PC-3 (cell line): ENCODE results near the gene SEMG1. TPM values are rescaled to one million over a fixed set of nuclear protein-coding genes. Genes with fewer than 3 reads are reported as not detected.

Experiments
- ATAC-seq: fragments of 200-7000 bp; cut with Tn5 transposase; 2 replicates; pipeline ENCODE4 v1.9.1; 2020; ENCODE audit warnings: mild to moderate bottlenecking, moderate library complexity
- BruUV-seq: library from RNA; stranded (reverse); fragments of 400-500 nt; replicated peaks from 2 replicates; lab custom pipeline; 2021; lab: Mats Ljungman, UMichigan
- CTCF ChIA-PET: fragments of 300-600 bp; sonication (Branson Sonifier 250); formaldehyde crosslinking; loops from one replicate; lab custom pipeline; 2022; ENCODE audit warnings: antibody characterized with exemption; lab: Charles Lee
- POLR2A ChIA-PET: fragments of 300-600 bp; sonication (Branson Sonifier 250); formaldehyde crosslinking; loops from one replicate; lab custom pipeline; 2022; ENCODE audit warnings: antibody characterized with exemption; ENCODE audit not compliant: unreplicated experiment; lab: Charles Lee
- DNase-seq: peaks from one replicate; pipeline ENCODE4 v3.0.0-alpha.2; 2015
- H2AFZ ChIP-seq: fragments of 300-600 bp; sonication (generic); 2 replicates; pipeline ENCODE4 v1.6.0; 2016; ENCODE audit warnings: antibody characterized with exemption, low read length
- H3F3A ChIP-seq: fragments of 300-600 bp; sonication (generic); one replicate; pipeline ENCODE4 v1.6.0; 2017; ENCODE audit warnings: antibody characterized with exemption, low read length, control low read depth, mild to moderate bottlenecking; ENCODE audit not compliant: unreplicated experiment
- H3K27ac ChIP-seq: fragments of 300-600 bp; sonication (generic); 2 replicates; pipeline ENCODE4 v1.5.1; 2016; ENCODE audit warnings: mild to moderate bottlenecking, low read length
- H3K27me3 ChIP-seq: fragments of 300-600 bp; sonication (generic); 2 replicates; pipeline ENCODE4 v1.6.1; 2016; ENCODE audit warnings: low read length, mixed read lengths
- H3K36me3 ChIP-seq: fragments of 300-600 bp; sonication (generic); 2 replicates; pipeline ENCODE4 v1.6.1; 2016; ENCODE audit warnings: low read depth, mixed run types, low read length, mixed read lengths
- H3K4me1 ChIP-seq: fragments of 300-600 bp; sonication (generic); 2 replicates; pipeline ENCODE4 v1.5.1; 2016; ENCODE audit warnings: low read length; ENCODE audit not compliant: insufficient read depth
- H3K4me2 ChIP-seq: fragments of 300-600 bp; sonication (generic); 2 replicates; pipeline ENCODE4 v1.6.0; 2016; ENCODE audit warnings: low read length
- H3K4me3 ChIP-seq: fragments of 300-600 bp; sonication (generic); 2 replicates; pipeline ENCODE4 v1.5.1; 2016; ENCODE audit warnings: mild to moderate bottlenecking, low read length, mixed read lengths
- H3K79me2 ChIP-seq: fragments of 300-600 bp; sonication (generic); 2 replicates; pipeline ENCODE4 v1.6.1; 2017; ENCODE audit warnings: low read length, mixed read lengths
- H3K9ac ChIP-seq: fragments of 300-600 bp; sonication (generic); 2 replicates; pipeline ENCODE4 v1.6.0; 2016; ENCODE audit warnings: mild to moderate bottlenecking, low read length
- H3K9me2 ChIP-seq: fragments of 300-600 bp; sonication (generic); replicated peaks from 2 replicates; pipeline ENCODE4 v1.6.1; 2016; ENCODE audit warnings: mixed run types, low read length, mixed read lengths
- H3K9me3 ChIP-seq: fragments of 300-600 bp; sonication (generic); 2 replicates; pipeline ENCODE4 v1.6.1; 2016; ENCODE audit warnings: low read length, mixed read lengths
- H4K20me1 ChIP-seq: fragments of 300-600 bp; sonication (generic); 2 replicates; pipeline ENCODE4 v1.6.1; 2016; ENCODE audit warnings: low read length, mixed read lengths
- EZH2 ChIP-seq: fragments of 300-600 bp; sonication (generic); IDR thresholded peaks from one replicate; pipeline ENCODE4 v1.6.1; 2017; ENCODE audit warnings: antibody characterized with exemption, mild to moderate bottlenecking, low read length; ENCODE audit not compliant: unreplicated experiment
- EZH2phosphoT487 ChIP-seq: fragments of 300-600 bp; sonication (generic); IDR thresholded peaks from 2 replicates; pipeline ENCODE4 v1.6.1; 2018; ENCODE audit warnings: mild to moderate bottlenecking, antibody characterized with exemption, low read length, borderline replicate concordance
- intact Hi-C: fragments of 100-400 bp; cut with micrococcal nuclease; formaldehyde crosslinking; loops from 2 replicates; pipeline ENCODE4 v1.9.0; 2023
- total RNA-seq: library from RNA; depleted of rRNA; stranded (reverse); fragments of >200 nt; gene quantifications from 2 replicates; pipeline ENCODE4 v1.2.3, GENCODE V29; 2014
- TF ChIP-seq, protein P1 (sequence below): fragments of 300-600 bp; sonication (generic); conservative IDR thresholded peaks from 2 replicates; pipeline ENCODE4 v1.5.1; 2017; ENCODE audit warnings: antibody characterized with exemption, low read depth, mild to moderate bottlenecking, low read length

Gene SEMG1
- total RNA-seq, 1 experiment from 2014 or later: not detected

- CTCF ChIA-PET: no interaction called here
- H3K36me3 ChIP-seq: no peaks in the 10 kb centered on the region
Measured at GRCh38 chr20:45235995-45236394, 29.2 kb downstream of the SEMG1 start.

GRCh38 chr20:45238139-45238538 is 31.3 kb downstream of the SEMG1 start:
- no peak overlapping the region for H3K9ac ChIP-seq
- intact Hi-C loops: no loop called here
- H4K20me1 ChIP-seq: no peaks in the 10 kb centered on the region
- no peaks in the 10 kb centered on the region for H3F3A ChIP-seq
- POLR2A ChIA-PET: no interaction called here
- no peaks in the 10 kb centered on the region for H3K79me2 ChIP-seq
- H3K9me3 ChIP-seq: no peaks in the 10 kb centered on the region
- ATAC-seq: no peak
- H3K4me2 ChIP-seq: no peak overlapping the region
- no peaks in the 10 kb centered on the region for H3K36me3 ChIP-seq
- BruUV-seq: no TSS peak
- no peak for TF ChIP-seq EZH2phosphoT487
- no peaks in the 10 kb centered on the region for H3K27me3 ChIP-seq
- no peak overlapping the region for H3K27ac ChIP-seq
- H3K4me1 ChIP-seq: no peaks in the 10 kb centered on the region
- CTCF ChIA-PET: interaction anchor here (0.6 kb wide), 1 partner anchor 52 kb away, joined by 3 read pairs; no protein-coding TSS in a partner anchor
- DNase-seq: no peak
- H3K9me2 ChIP-seq: no peaks in the 10 kb centered on the region
- no peak overlapping the region for H3K4me3 ChIP-seq
- H2AFZ ChIP-seq: no peak overlapping the region

More at GRCh38 chr20:45235995-45236394, 29.2 kb downstream of the SEMG1 start:
- Histone ChIP-seq H3K79me2 (no peaks in the 10 kb centered on the region), H3F3A (no peaks in the 10 kb centered on the region), H3K27me3 (no peaks in the 10 kb centered on the region), H4K20me1 (no peaks in the 10 kb centered on the region), H3K9me2 (no peaks in the 10 kb centered on the region), H3K4me3 (no peak overlapping the region), H3K4me2 (no peak overlapping the region), H2AFZ (no peak overlapping the region), H3K9me3 (no peaks in the 10 kb centered on the region), H3K9ac (no peak overlapping the region), H3K27ac (no peak overlapping the region), H3K4me1 (no peaks in the 10 kb centered on the region)
- intact Hi-C loops: no loop called here
- TF ChIP-seq, protein P1, sequence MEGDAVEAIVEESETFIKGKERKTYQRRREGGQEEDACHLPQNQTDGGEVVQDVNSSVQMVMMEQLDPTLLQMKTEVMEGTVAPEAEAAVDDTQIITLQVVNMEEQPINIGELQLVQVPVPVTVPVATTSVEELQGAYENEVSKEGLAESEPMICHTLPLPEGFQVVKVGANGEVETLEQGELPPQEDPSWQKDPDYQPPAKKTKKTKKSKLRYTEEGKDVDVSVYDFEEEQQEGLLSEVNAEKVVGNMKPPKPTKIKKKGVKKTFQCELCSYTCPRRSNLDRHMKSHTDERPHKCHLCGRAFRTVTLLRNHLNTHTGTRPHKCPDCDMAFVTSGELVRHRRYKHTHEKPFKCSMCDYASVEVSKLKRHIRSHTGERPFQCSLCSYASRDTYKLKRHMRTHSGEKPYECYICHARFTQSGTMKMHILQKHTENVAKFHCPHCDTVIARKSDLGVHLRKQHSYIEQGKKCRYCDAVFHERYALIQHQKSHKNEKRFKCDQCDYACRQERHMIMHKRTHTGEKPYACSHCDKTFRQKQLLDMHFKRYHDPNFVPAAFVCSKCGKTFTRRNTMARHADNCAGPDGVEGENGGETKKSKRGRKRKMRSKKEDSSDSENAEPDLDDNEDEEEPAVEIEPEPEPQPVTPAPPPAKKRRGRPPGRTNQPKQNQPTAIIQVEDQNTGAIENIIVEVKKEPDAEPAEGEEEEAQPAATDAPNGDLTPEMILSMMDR: peak; percentile 91
- TF ChIP-seq EZH2phosphoT487: no peak
- BruUV-seq: no TSS peak
- no peak for ATAC-seq
- DNase-seq: peak; percentile 67
- POLR2A ChIA-PET: no interaction called here

- no peak overlapping the region for H3K4me2 ChIP-seq
- H3K4me3 ChIP-seq: no peak overlapping the region
- no peak for DNase-seq
- no peaks in the 10 kb centered on the region for H3K9me2 ChIP-seq
- intact Hi-C loops: no loop called here
- POLR2A ChIA-PET: no interaction called here
- H4K20me1 ChIP-seq: no peaks in the 10 kb centered on the region
- no peak overlapping the region for H3K27ac ChIP-seq
- TF ChIP-seq EZH2: no peak
- TF ChIP-seq, protein P1: no peak
- TF ChIP-seq EZH2phosphoT487: no peak
- no TSS peak for BruUV-seq
- ATAC-seq: no peak
- H3K4me1 ChIP-seq: no peaks in the 10 kb centered on the region
- H3K36me3 ChIP-seq: no peaks in the 10 kb centered on the region
- H3K79me2 ChIP-seq: no peaks in the 10 kb centered on the region
- H3K27me3 ChIP-seq: no peaks in the 10 kb centered on the region
- no peaks in the 10 kb centered on the region for H3F3A ChIP-seq
- H3K9me3 ChIP-seq: no peaks in the 10 kb centered on the region
- CTCF ChIA-PET: no interaction called here
- no peak overlapping the region for H2AFZ ChIP-seq
- H3K9ac ChIP-seq: no peak overlapping the region
Measured at GRCh38 chr20:45246109-45246508, 39.3 kb downstream of the SEMG1 start.
